OCI-LY7 (cell line): Measurements from ENCODE around the gene GNA15. TPM values are rescaled to one million over a fixed set of nuclear protein-coding genes. Genes with fewer than 3 reads are reported as not detected.
A peak's percentile ranks its signal among the peaks of the same experiment; 100 is the strongest.

Source experiments
- BruUV-seq: library from RNA; stranded (reverse); fragments of 400-500 nt; replicated peaks from 2 replicates; lab custom pipeline; 2021; lab: Mats Ljungman, UMichigan
- CTCF ChIA-PET: fragments of 300-600 bp; sonication (Branson Sonifier 250); formaldehyde crosslinking; loops from one replicate; lab custom pipeline; 2022; ENCODE audit warnings: antibody characterized with exemption; ENCODE audit not compliant: unreplicated experiment; lab: Charles Lee
- POLR2A ChIA-PET: fragments of 300-600 bp; sonication (Branson Sonifier 250); formaldehyde crosslinking; loops from one replicate; lab custom pipeline; 2022; ENCODE audit warnings: antibody characterized with exemption; lab: Charles Lee
- DNase-seq: peaks from one replicate; pipeline ENCODE4 v3.0.0-alpha.2; 2015; ENCODE audit warnings: low spot score
- H2AFZ ChIP-seq: fragments of 200-600 bp; sonication (generic), shearing (Covaris generic); 2 replicates; pipeline ENCODE4 v1.6.1; 2014; ENCODE audit warnings: mild to moderate bottlenecking, antibody characterized with exemption, low read length, moderate library complexity
- H3K27ac ChIP-seq: fragments of 200-600 bp; sonication (generic); 2 replicates; pipeline ENCODE4 v1.5.1; 2014; ENCODE audit warnings: mixed run types, low read depth, mild to moderate bottlenecking, moderate library complexity, low read length, inconsistent platforms; ENCODE audit not compliant: poor library complexity, severe bottlenecking
- H3K36me3 ChIP-seq: fragments of 200-600 bp; sonication (generic); 2 replicates; pipeline ENCODE4 v1.6.1; 2014; ENCODE audit warnings: mild to moderate bottlenecking, antibody characterized with exemption, low read length, moderate library complexity, mixed read lengths; ENCODE audit not compliant: insufficient read depth
- H3K4me1 ChIP-seq: fragments of 200-600 bp; sonication (generic); 2 replicates; pipeline ENCODE4 v1.5.1; 2014; ENCODE audit warnings: mild to moderate bottlenecking, low read length; ENCODE audit not compliant: insufficient read depth, poor library complexity, severe bottlenecking
- H3K4me2 ChIP-seq: fragments of 200-600 bp; sonication (generic); 2 replicates; pipeline ENCODE4 v1.6.1; 2014; ENCODE audit warnings: mild to moderate bottlenecking, low read length
- H3K4me3 ChIP-seq: fragments of 200-600 bp; sonication (generic); 2 replicates; pipeline ENCODE4 v1.5.1; 2014; ENCODE audit warnings: mild to moderate bottlenecking, low read depth, low read length; ENCODE audit not compliant: poor library complexity, severe bottlenecking
- H3K79me2 ChIP-seq: fragments of 200-600 bp; sonication (generic); 2 replicates; pipeline ENCODE4 v1.6.1; 2016; ENCODE audit warnings: low read depth, mild to moderate bottlenecking, low read length, moderate library complexity, mixed read lengths; ENCODE audit not compliant: insufficient read depth
- H3K9me2 ChIP-seq: fragments of 200-600 bp; sonication (generic); 2 replicates; pipeline ENCODE4 v1.6.1; 2016; ENCODE audit warnings: mild to moderate bottlenecking, low read length, mixed read lengths; ENCODE audit not compliant: insufficient read depth
- H3K9me3 ChIP-seq: fragments of 200-600 bp; sonication (generic); 2 replicates; pipeline ENCODE4 v1.6.1; 2014; ENCODE audit warnings: mild to moderate bottlenecking, mixed run types, low read length, mixed read lengths
- H4K20me1 ChIP-seq: fragments of 200-600 bp; sonication (generic); 2 replicates; pipeline ENCODE4 v1.6.1; 2014; ENCODE audit warnings: mild to moderate bottlenecking, antibody characterized with exemption, low read length, moderate library complexity, mixed read lengths; ENCODE audit not compliant: insufficient read depth
- CTCF ChIP-seq: fragments of 200-600 bp; sonication (generic); conservative IDR thresholded peaks from 2 replicates; pipeline ENCODE4 v1.5.1; 2014; ENCODE audit warnings: mild to moderate bottlenecking, antibody characterized with exemption, low read length, moderate library complexity, mixed read lengths
- EZH2phosphoT487 ChIP-seq: fragments of 200-600 bp; sonication (generic); IDR thresholded peaks from 2 replicates; pipeline ENCODE4 v1.6.1; 2018; ENCODE audit warnings: low read depth, borderline replicate concordance, mild to moderate bottlenecking, mixed run types, antibody characterized with exemption, low read length, moderate library complexity, mixed read lengths
- intact Hi-C: fragments of 100-400 bp; cut with micrococcal nuclease; formaldehyde crosslinking; loops from one replicate; pipeline ENCODE4 v1.10.0; 2022; ENCODE audit not compliant: unreplicated experiment
- total RNA-seq, 2 experiments: library from RNA; depleted of rRNA in 1 of 2; stranded (reverse); fragments of >200 nt in 1 of 2; shearing (Covaris generic) in 1 of 2; gene quantifications; 2 replicates each; pipeline ENCODE4 v1.2.3, GENCODE V29; 2014 to 2022

GNA15 gene
- total RNA-seq, 2 experiments from 2014 or later: not detected

GRCh38 chr19:3096267-3096901 is 39.4 kb upstream of the GNA15 start:
- peaks cover 27% of the 10 kb centered on the region for H3K4me1 ChIP-seq
- TF ChIP-seq EZH2phosphoT487: no peak
- no peak for TF ChIP-seq CTCF
- no peak overlapping the region for H2AFZ ChIP-seq
- ChIA-PET POLR2A (no interaction called here), CTCF (no interaction called here)
- peaks cover 9% of the 10 kb centered on the region; the same call in 1 of the 2 replicates for H3K79me2 ChIP-seq
- no peaks in the 10 kb centered on the region for H3K9me3 ChIP-seq
- DNase-seq: no peak
- no peaks in the 10 kb centered on the region for H3K9me2 ChIP-seq
- H3K36me3 ChIP-seq: no peaks in the 10 kb centered on the region
- H3K27ac ChIP-seq: no peak overlapping the region
- peaks cover 19% of the 10 kb centered on the region; the same call in 1 of the 2 replicates for H4K20me1 ChIP-seq
- H3K4me2 ChIP-seq: peak overlapping the region; percentile 98
- intact Hi-C loops: no loop called here
- BruUV-seq: no TSS peak
- peak overlapping the region; percentile 93 for H3K4me3 ChIP-seq

GRCh38 chr19:3096902-3097326 is 38.9 kb upstream of the GNA15 start:
- no peak overlapping the region for H3K4me2 ChIP-seq

More at GRCh38 chr19:3096902-3097326, 38.9 kb upstream of the GNA15 start:
- Histone ChIP-seq H3K9me2 (no peaks in the 10 kb centered on the region), H3K27ac (no peak overlapping the region), H3K79me2 (peaks cover 9% of the 10 kb centered on the region; the same call in 1 of the 2 replicates), H3K36me3 (no peaks in the 10 kb centered on the region), H3K9me3 (no peaks in the 10 kb centered on the region), H3K4me3 (no peak overlapping the region), H3K4me1 (peaks cover 27% of the 10 kb centered on the region), H4K20me1 (peaks cover 19% of the 10 kb centered on the region; the same call in 1 of the 2 replicates), H2AFZ (no peak overlapping the region)
- intact Hi-C loops: no loop called here
- TF ChIP-seq EZH2phosphoT487 (no peak), CTCF (no peak)
- no peak for DNase-seq
- ChIA-PET CTCF (no interaction called here), POLR2A (no interaction called here)
- no TSS peak for BruUV-seq
